ENCODE data around the gene RIPPLY3. TPM values are rescaled to one million over a fixed set of nuclear protein-coding genes. Genes with fewer than 3 reads are reported as not detected.
"Not testable (repeated sequence)": the region's sequence is repeated elsewhere in the genome, so short reads cannot be mapped to it uniquely, and the experiment has no call there.

The RIPPLY3 gene
- total RNA-seq, 2 experiments from 2014 or later: 0.10 TPM; not detected in 1

DNA sequence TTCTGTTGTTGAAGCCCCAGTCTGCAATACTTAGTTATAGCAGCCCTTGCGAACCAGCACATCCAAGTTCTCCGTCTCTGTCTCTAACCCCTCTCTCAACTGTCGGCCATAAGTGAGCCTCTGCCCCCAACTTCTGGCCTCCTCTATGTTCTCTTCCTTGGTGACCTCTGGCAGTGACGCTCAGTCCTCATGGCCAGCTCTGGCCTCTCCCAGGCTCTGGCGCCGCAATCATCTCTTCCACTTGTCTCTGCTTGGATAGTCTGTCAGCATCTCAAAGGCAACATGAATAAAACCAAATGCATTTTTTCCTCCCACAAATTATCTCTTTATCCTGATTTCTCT is 31.7 kb upstream of the RIPPLY3 start:
- H3K9me3 Mint-ChIP-seq: no peaks in the 10 kb centered on the region
- no peak overlapping the region for H3K27ac Mint-ChIP-seq

DNA sequence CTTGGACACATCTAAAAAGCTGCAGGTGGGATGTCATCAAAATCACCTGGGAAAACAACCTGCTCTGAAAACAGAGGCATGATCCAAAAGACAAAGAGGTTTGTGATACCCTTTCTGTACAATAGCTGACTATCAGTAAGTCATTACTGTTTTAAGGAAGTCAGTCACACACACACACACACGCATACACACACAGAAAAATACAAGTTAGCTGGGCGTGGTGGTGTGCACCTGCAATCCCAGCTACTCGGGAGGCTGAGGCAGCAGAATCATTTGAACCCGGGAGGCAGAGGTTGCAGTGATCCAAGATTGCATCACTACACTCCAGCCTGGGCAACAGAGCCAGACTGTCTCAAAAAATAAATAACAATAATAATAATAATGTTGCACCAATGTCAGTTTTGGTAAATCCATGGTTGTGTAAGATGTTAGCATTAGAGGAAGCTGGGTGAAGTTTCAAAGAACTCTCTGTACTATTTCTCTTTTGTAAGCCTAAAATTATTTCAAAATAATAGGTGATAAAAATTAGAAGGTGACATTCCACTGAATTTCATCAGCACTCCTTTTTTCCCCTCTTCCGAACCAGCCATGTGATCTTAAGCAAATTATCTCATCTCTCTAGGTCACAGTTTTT is 30.2 kb upstream of the RIPPLY3 start:
- Mint-ChIP-seq H3K27ac (peak overlapping the region; percentile 77), H3K27me3 (no peaks in the 10 kb centered on the region), H3K36me3 (peaks cover 2% of the 10 kb centered on the region), H3K4me3 (no peak overlapping the region), H3K9me3 (no peaks in the 10 kb centered on the region), H3K4me1 (peaks cover 26% of the 10 kb centered on the region)
- DNase-seq: no peak

More for the DNA sequence above, 31.7 kb upstream of the RIPPLY3 start:
- Mint-ChIP-seq H3K36me3 (peaks cover 2% of the 10 kb centered on the region), H3K4me3 (no peak overlapping the region), H3K4me1 (peaks cover 20% of the 10 kb centered on the region), H3K27me3 (no peaks in the 10 kb centered on the region)
- DNase-seq: no peak

DNA sequence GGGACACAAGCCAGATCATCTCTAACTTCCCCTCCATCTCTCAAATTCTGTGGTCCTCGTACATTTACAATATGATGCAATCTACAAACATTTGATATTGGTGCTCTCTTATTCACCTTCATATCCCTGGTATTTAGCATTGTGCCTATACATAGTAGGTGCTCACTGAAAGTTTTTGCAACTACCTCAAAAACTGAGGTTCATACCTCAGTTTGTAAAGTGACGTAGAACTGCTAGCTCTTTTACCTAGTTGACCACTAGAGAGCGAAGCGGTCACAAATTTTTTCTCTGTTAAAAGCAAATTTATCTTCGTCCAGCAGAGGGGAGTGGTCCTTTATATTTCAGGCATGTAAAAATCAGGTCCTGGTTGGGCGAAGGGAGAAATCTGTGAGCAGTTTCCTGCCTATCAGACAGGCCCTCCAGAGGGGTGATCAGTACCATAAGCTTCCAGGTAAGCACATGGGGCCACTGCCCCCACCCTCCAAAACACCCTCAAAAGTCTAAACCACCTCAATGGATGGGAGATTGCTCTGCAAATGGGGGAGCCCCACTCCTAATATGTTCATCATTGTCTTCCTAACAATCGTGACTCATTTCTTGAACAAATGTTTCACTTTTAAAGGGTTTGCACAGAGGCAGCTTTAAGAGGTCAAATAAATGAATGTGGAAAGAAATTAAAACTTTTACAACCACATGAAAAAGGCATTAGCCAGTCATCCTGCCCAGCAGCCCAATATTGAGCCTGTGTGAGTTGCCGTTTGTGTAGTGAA is 29.4 kb upstream of the RIPPLY3 start:
- H3K4me1 Mint-ChIP-seq: peaks cover 31% of the 10 kb centered on the region
- H3K4me3 Mint-ChIP-seq: peak overlapping the region; percentile 23
- no peaks in the 10 kb centered on the region for H3K27me3 Mint-ChIP-seq
- DNase-seq: peak; percentile 72
- no peaks in the 10 kb centered on the region for H3K36me3 Mint-ChIP-seq
- H3K9me3 Mint-ChIP-seq: no peaks in the 10 kb centered on the region
- H3K27ac Mint-ChIP-seq: peak overlapping the region; percentile 77

- peak overlapping the region; percentile 22 for H3K27ac Mint-ChIP-seq
These were observed 26.0 kb upstream of the RIPPLY3 start for GRCh38 chr21:36980280-36981048.

GRCh38 chr21:36981049-36981391 is 25.5 kb upstream of the RIPPLY3 start:
- no peak for DNase-seq
- Mint-ChIP-seq H3K4me3 (peak overlapping the region; percentile 67), H3K27ac (peak overlapping the region; percentile 22), H3K4me1 (peaks cover 37% of the 10 kb centered on the region), H3K27me3 (no peaks in the 10 kb centered on the region), H3K36me3 (no peaks in the 10 kb centered on the region), H3K9me3 (no peaks in the 10 kb centered on the region)

More at GRCh38 chr21:36980280-36981048, 26.0 kb upstream of the RIPPLY3 start:
- Mint-ChIP-seq H3K4me1 (peaks cover 31% of the 10 kb centered on the region), H3K27me3 (no peaks in the 10 kb centered on the region), H3K36me3 (no peaks in the 10 kb centered on the region), H3K9me3 (no peaks in the 10 kb centered on the region), H3K4me3 (peak overlapping the region; percentile 67)
- peak; percentile 27 for DNase-seq

DNA sequence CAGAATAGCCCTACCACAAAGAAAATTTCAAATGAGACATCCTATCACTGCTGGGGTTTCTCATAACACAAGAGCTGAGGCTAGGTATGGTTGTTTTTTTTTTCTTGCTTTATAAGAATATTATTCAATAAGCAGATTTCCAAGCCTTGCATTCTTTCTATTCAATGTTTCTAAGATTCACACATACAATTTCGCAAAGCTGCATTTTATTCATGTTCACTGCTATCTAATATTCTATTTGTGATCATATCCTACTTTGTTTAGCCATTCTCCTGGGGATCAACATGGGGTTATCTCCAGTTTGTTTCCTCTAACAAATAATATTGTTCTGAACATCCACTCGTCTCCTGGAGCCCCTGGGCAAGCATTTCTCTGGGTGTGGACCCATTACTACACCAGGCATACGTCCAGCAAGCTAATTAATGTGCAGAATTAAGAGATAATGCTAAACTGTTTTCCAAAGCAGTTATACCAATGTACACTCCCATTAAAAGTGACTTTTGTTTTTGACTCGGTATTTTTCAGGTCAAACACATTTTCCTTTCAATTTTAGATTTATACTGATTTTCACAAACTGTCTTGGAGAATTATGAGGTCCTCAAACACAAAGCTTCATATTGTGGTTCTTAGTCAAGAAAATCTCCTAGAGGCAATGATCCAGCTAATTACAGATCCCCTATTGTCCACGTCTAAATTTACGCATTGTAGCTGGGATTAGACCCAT is 24.4 kb upstream of the RIPPLY3 start:
- Mint-ChIP-seq H3K36me3 (peaks cover 4% of the 10 kb centered on the region), H3K4me3 (no peak overlapping the region), H3K27me3 (no peaks in the 10 kb centered on the region), H3K9me3 (no peaks in the 10 kb centered on the region), H3K4me1 (peaks cover 40% of the 10 kb centered on the region), H3K27ac (no peak overlapping the region)
- DNase-seq: no peak

GRCh38 chr21:36985751-36986594 is 20.5 kb upstream of the RIPPLY3 start:
- H3K36me3 Mint-ChIP-seq: peaks cover 8% of the 10 kb centered on the region
- peak overlapping the region; percentile 86 for H3K27ac Mint-ChIP-seq
- no peak for DNase-seq
- no peaks in the 10 kb centered on the region for H3K9me3 Mint-ChIP-seq
- H3K4me3 Mint-ChIP-seq: peak overlapping the region; percentile 32
- no peaks in the 10 kb centered on the region for H3K27me3 Mint-ChIP-seq
- H3K4me1 Mint-ChIP-seq: peaks cover 44% of the 10 kb centered on the region

DNA sequence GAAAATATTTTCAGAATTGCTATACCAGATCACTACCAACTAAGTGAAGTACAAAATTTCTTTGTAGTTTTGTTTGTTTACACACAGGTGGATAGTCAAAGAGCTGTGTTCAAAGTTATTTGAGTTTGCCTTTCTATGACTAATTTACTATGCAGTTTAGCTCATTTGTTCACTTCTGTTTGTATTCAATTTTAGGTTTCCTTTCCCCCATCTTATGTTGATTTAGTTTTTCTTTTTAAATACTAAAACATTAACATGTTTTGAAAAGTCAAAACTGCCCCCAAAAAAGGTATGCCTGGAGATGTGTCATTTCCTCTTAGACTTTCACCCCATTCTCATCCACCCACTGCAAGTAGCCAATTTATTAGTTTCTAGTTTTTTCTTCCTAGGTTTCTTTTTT is 18.7 kb upstream of the RIPPLY3 start:
- Mint-ChIP-seq H3K4me3 (peak overlapping the region; percentile 48), H3K27ac (peak overlapping the region; percentile 71), H3K27me3 (no peaks in the 10 kb centered on the region), H3K36me3 (peaks cover 8% of the 10 kb centered on the region), H3K9me3 (no peaks in the 10 kb centered on the region), H3K4me1 (peaks cover 37% of the 10 kb centered on the region)
- no peak for DNase-seq

- H3K4me1 Mint-ChIP-seq: peaks cover 37% of the 10 kb centered on the region
- H3K4me3 Mint-ChIP-seq: peak overlapping the region; percentile 26
- H3K9me3 Mint-ChIP-seq: no peaks in the 10 kb centered on the region
- no peak for DNase-seq
- no peaks in the 10 kb centered on the region for H3K27me3 Mint-ChIP-seq
- H3K27ac Mint-ChIP-seq: peak overlapping the region; percentile 45
- peaks cover 8% of the 10 kb centered on the region for H3K36me3 Mint-ChIP-seq
These were observed 18.0 kb upstream of the RIPPLY3 start for GRCh38 chr21:36988536-36988935.

DNA sequence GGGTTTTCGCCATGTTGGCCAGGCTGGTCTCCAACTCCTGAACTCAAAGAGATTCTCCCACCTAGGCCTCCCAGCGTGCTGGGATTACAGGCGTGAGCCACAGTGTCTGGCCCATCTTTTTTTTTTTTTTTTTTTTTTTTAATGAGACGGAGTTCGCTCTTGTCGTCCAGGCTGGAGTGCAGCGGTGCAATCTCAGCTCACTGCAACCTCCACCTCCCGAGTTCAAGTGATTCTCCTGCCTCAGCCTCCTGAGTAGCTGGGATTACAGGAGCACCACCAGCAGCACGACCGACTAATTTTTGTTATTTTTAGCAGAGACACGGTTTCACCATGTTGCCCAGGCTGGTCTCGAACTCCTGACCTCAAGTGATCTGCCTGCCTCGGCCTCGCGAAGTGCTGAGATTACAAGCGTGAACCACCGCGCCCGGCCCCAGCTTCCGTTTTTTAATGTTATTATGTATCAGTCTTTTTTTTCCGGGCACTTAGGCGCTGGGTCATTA is 17.3 kb upstream of the RIPPLY3 start:
- not testable (repeated sequence) for DNase-seq, H3K27me3 Mint-ChIP-seq
- H3K4me3 Mint-ChIP-seq: peak overlapping the region; percentile 77

DNA sequence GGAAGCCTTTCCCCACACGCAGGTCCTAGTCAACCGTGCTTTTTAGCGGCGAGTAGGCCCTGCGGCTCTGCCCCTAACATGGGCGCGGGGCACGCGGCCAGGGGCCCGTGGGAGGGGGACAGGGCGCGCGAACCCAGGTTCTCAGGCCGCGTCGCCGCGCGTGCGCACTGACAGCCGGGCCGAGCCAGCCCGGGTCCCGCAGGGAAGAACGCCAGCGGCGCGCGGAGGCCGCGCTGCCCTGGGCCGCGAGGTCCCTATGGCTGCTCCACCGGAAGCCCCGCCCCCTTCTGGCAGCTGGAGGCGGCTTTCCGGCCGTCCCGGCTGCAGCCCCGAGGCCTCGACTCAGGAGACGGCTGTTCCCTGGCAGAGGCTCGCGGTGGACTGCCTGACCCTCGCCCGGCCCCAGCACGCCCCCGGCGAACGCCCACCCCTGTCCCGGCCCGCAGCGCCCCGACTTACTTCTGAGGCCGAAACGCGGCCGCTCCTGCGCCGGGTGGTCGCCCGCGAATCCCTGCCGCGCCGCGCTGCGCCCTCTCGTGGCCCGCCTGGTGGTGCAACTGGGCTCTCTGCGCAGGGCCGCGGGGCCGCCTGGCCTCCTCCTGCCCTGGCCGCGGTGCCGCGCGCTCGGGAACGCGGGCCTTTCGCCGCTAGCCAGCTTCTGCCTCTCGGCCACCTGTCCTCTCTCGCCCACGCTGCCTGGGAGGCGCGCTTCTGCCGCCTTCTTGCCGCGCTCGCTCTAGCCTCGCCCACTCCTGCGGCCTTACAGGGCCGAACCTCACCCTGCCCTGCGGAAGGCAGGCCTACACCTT is 16.6 kb upstream of the RIPPLY3 start:
- H3K27ac Mint-ChIP-seq: peak overlapping the region; percentile 89
- H3K9me3 Mint-ChIP-seq: no peaks in the 10 kb centered on the region
- DNase-seq: peak; percentile 92
- peaks cover 8% of the 10 kb centered on the region for H3K36me3 Mint-ChIP-seq
- H3K27me3 Mint-ChIP-seq: no peaks in the 10 kb centered on the region
- H3K4me1 Mint-ChIP-seq: peaks cover 37% of the 10 kb centered on the region
- peak overlapping the region; percentile 77 for H3K4me3 Mint-ChIP-seq

More for the DNA sequence above, 17.3 kb upstream of the RIPPLY3 start:
- H3K27ac Mint-ChIP-seq: peak overlapping the region; percentile 82
- not testable (repeated sequence) for H3K36me3 Mint-ChIP-seq, H3K9me3 Mint-ChIP-seq
- peaks cover 37% of the 10 kb centered on the region for H3K4me1 Mint-ChIP-seq

- Mint-ChIP-seq H3K9me3 (no peaks in the 10 kb centered on the region), H3K36me3 (peaks cover 8% of the 10 kb centered on the region), H3K4me3 (peak overlapping the region; percentile 77), H3K4me1 (peaks cover 35% of the 10 kb centered on the region), H3K27me3 (no peaks in the 10 kb centered on the region), H3K27ac (peak overlapping the region; percentile 89)
- no peak for DNase-seq
These were observed 15.8 kb upstream of the RIPPLY3 start for GRCh38 chr21:36990508-36991205.

GRCh38 chr21:36992671-36993070 is 13.8 kb upstream of the RIPPLY3 start:
- Mint-ChIP-seq H3K9me3 (no peaks in the 10 kb centered on the region), H3K4me1 (peaks cover 18% of the 10 kb centered on the region), H3K4me3 (no peak overlapping the region), H3K36me3 (peaks cover 3% of the 10 kb centered on the region), H3K27me3 (no peaks in the 10 kb centered on the region), H3K27ac (no peak overlapping the region)
- no peak for DNase-seq

Data from activated naive CD8-positive, alpha-beta T cell treated with anti-CD3 and anti-CD28 coated beads for 36 hours (primary cell).